ENCODE results near the gene SHQ1.

The SHQ1 gene

DNA sequence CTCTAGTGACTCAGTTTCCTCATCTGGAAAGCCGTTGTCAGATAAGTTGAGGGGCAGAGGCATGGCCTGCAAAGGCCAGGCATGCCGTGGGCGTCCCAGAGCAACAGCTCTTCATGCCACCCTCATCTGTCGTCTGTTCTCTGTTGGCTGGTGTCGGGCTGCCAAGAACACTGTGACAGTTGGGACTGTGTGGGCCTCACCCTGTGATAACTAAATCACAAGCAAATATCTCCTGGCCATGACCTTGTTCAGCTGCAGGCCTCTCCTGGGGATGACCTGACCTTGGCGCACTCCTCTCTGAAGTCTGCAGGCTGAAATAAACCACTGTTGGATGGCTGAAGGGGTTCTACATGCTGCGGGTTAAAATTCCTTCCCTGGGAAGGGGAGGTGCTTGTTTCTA is 145.9 kb downstream of the SHQ1 start:
- DNase-seq, result no peak

- DNase-seq, result no peak
Observed at GRCh38 chr3:72700106-72700505, 148.1 kb downstream of the SHQ1 start.

DNA sequence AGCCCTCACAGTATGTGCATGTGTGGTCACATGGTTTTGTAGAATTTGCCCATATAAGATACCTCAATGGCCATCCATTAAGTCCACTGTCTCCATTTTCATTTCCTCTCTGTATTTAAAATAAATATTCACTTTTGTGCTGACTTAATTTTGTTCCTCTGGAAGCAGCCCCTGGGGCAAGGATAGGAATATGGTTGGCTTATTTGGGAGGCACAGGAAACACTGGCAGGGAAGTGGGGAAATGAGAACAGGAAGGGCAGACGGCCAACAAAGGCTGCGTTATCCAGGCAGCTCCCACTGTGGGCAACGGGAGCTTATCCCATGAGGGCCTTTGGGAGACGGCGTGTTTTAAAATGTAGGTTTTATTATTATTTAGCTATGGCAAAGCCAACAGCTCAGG is 148.6 kb downstream of the SHQ1 start:
- no peak for DNase-seq

Measured in DMS 273 treated with DMSO at 0.1 percent for 48 hours (cell line).